IMR-90 (cell line): ENCODE data around the gene SRGN. TPM values are rescaled to one million over a fixed set of nuclear protein-coding genes. Genes with fewer than 3 reads are reported as not detected.

Experiments
- ATAC-seq: fragments of 200-7000 bp; cut with Tn5 transposase; 2 replicates; pipeline ENCODE4 v1.9.1; 2020; ENCODE audit warnings: low read depth, mild to moderate bottlenecking, moderate library complexity
- BruUV-seq: library from RNA; stranded (reverse); fragments of 400-500 nt; replicated peaks from 2 replicates; lab custom pipeline; 2021; lab: Mats Ljungman, UMichigan
- CTCF ChIA-PET: fragments of 300-600 bp; formaldehyde crosslinking; extraction: SDS; loops from one replicate; lab custom pipeline; 2021; ENCODE audit warnings: antibody characterized with exemption; lab: Yijun Ruan, JAX
- POLR2A ChIA-PET: fragments of 300-600 bp; sonication (Branson Sonifier 250); formaldehyde crosslinking; loops from one replicate; lab custom pipeline; 2022; ENCODE audit warnings: antibody characterized with exemption; ENCODE audit not compliant: unreplicated experiment; lab: Charles Lee
- DNase-seq: peaks from one replicate; pipeline ENCODE4 v3.0.0; 2013
- H2AFZ ChIP-seq: replicated peaks from 2 replicates; pipeline ENCODE3; 2013; ENCODE audit warnings: low read length, mild to moderate bottlenecking; ENCODE audit not compliant: poor library complexity
- H2AK5ac ChIP-seq: 2 replicates; pipeline ENCODE4 v1.6.1; 2013; ENCODE audit warnings: low read depth, low read length, inconsistent platforms
- H2AK9ac ChIP-seq: replicated peaks from 2 replicates; pipeline ENCODE3; 2013; ENCODE audit warnings: mild to moderate bottlenecking, low read depth, low read length, moderate library complexity; ENCODE audit not compliant: poor library complexity
- H2BK120ac ChIP-seq: 2 replicates; pipeline ENCODE4 v1.6.1; 2013; ENCODE audit warnings: low read depth, low read length, inconsistent platforms
- H2BK15ac ChIP-seq: 3 replicates; pipeline ENCODE4 v1.6.1; 2013; ENCODE audit warnings: low read depth, low read length, inconsistent platforms
- H2BK20ac ChIP-seq: 2 replicates; pipeline ENCODE4 v1.6.1; 2013; ENCODE audit warnings: low read depth, mild to moderate bottlenecking, inconsistent platforms, low read length, moderate library complexity
- H2BK5ac ChIP-seq: 2 replicates; pipeline ENCODE4 v1.6.1; 2013; ENCODE audit warnings: mild to moderate bottlenecking, low read depth, low read length, inconsistent platforms; ENCODE audit not compliant: poor library complexity, severe bottlenecking
- H3K14ac ChIP-seq: replicated peaks from 2 replicates; pipeline ENCODE4 v1.6.1; 2013; ENCODE audit warnings: low read depth, low read length, inconsistent platforms
- H3K18ac ChIP-seq: 2 replicates; pipeline ENCODE4 v1.6.1; 2013; ENCODE audit warnings: low read depth, low read length, control low read depth
- H3K23ac ChIP-seq: 2 replicates; pipeline ENCODE4 v1.6.1; 2013; ENCODE audit warnings: low read depth, low read length, inconsistent platforms
- H3K27ac ChIP-seq: 2 replicates; pipeline ENCODE4 v1.5.1; 2013; ENCODE audit warnings: mild to moderate bottlenecking, control low read depth, low read length; ENCODE audit not compliant: insufficient read depth
- H3K27me3 ChIP-seq: 2 replicates; pipeline ENCODE4 v1.6.1; 2013; ENCODE audit warnings: low read length; ENCODE audit not compliant: control insufficient read depth, insufficient read depth
- H3K36me3 ChIP-seq: 2 replicates; pipeline ENCODE4 v1.6.1; 2013; ENCODE audit warnings: low read length, mixed read lengths; ENCODE audit not compliant: control insufficient read depth, insufficient read depth
- H3K4ac ChIP-seq: 2 replicates; pipeline ENCODE4 v1.6.1; 2013; ENCODE audit warnings: low read depth, low read length, inconsistent platforms
- H3K4me1 ChIP-seq: 2 replicates; pipeline ENCODE4 v1.6.1; 2013; ENCODE audit warnings: low read length, mixed read lengths; ENCODE audit not compliant: control insufficient read depth, insufficient read depth
- H3K4me2 ChIP-seq: 2 replicates; pipeline ENCODE4 v1.6.1; 2013; ENCODE audit warnings: low read depth, mild to moderate bottlenecking, control low read depth, low read length, moderate library complexity
- H3K4me3 ChIP-seq: 2 replicates; pipeline ENCODE4 v1.5.1; 2013; ENCODE audit warnings: low read depth, mild to moderate bottlenecking, control low read depth, low read length, moderate library complexity; ENCODE audit not compliant: insufficient read depth
- H3K56ac ChIP-seq: 2 replicates; pipeline ENCODE4 v1.6.1; 2013; ENCODE audit warnings: low read length, inconsistent platforms; ENCODE audit not compliant: insufficient read depth; ENCODE audit errors: extremely low read depth
- H3K79me1 ChIP-seq, 2 experiments: 2 replicates each; pipeline ENCODE4 v1.6.1; 2013; ENCODE audit warnings: low read length in 2 of 2, inconsistent platforms in 1 of 2, low read depth in 1 of 2
- H3K9ac ChIP-seq: 2 replicates; pipeline ENCODE4 v1.6.1; 2013; ENCODE audit warnings: low read depth, low read length, control low read depth
- H3K9me1 ChIP-seq: 2 replicates; pipeline ENCODE4 v1.6.1; 2013; ENCODE audit warnings: low read length, inconsistent platforms; ENCODE audit not compliant: insufficient read depth
- H3K9me3 ChIP-seq: 2 replicates; pipeline ENCODE4 v1.6.1; 2013; ENCODE audit warnings: low read length; ENCODE audit not compliant: control insufficient read depth, insufficient read depth
- H4K20me1 ChIP-seq: 2 replicates; pipeline ENCODE4 v1.6.1; 2013; ENCODE audit warnings: low read length, inconsistent platforms; ENCODE audit not compliant: insufficient read depth
- H4K5ac ChIP-seq: 2 replicates; pipeline ENCODE4 v1.6.1; 2013; ENCODE audit warnings: mild to moderate bottlenecking, low read depth, low read length, control low read depth
- H4K8ac ChIP-seq, 2 experiments: 2 replicates each; pipeline ENCODE4 v1.6.1; 2013; ENCODE audit warnings: low read depth in 2 of 2, low read length in 2 of 2, control low read depth in 1 of 2, inconsistent platforms in 1 of 2
- H4K91ac ChIP-seq: 2 replicates; pipeline ENCODE4 v1.6.1; 2013; ENCODE audit warnings: low read depth, low read length, inconsistent platforms; ENCODE audit not compliant: insufficient read depth
- RFX5 ChIP-seq: IDR thresholded peaks from 2 replicates; pipeline ENCODE4 v1.8.0; 2012; ENCODE audit warnings: low read depth, mild to moderate bottlenecking, low read length, moderate library complexity
- WGBS, 2 experiments: methylation state at CpG; one replicate each; pipeline versions ENCODE4 v1.1.5 to v1.1.7; 2013; ENCODE audit warnings: missing lambda C conversion rate in 2 of 2; ENCODE audit not compliant: insufficient read length in 1 of 2; ENCODE audit errors: extremely low coverage in 2 of 2; 5-methylcytosine and 5-hydroxymethylcytosine counted together
- dilution Hi-C: fragments of 300-500 bp; cut with HindIII; formaldehyde crosslinking; loops from one replicate; pipeline ENCODE4 v1.14.3; 2018; ENCODE audit warnings: low sequenced_read_pairs; ENCODE audit not compliant: unreplicated experiment
- in situ Hi-C: fragments of 300-500 bp; cut with MboI; formaldehyde crosslinking; loops from 3 replicates; pipeline ENCODE4 v1.14.3; 2019; ENCODE audit warnings: low sequenced_read_pairs, inconsistent platforms, mixed read lengths
- intact Hi-C: fragments of 100-400 bp; cut with micrococcal nuclease; formaldehyde crosslinking; loops from 2 replicates; pipeline ENCODE4 v1.10.0; 2022
- polyA plus RNA-seq, 3 experiments: library from polyadenylated mRNA; depleted of rRNA; stranded (reverse); fragments of >200 nt; gene quantifications; 2 replicates each; pipeline ENCODE4 v1.2.3, GENCODE V29; 2012; ENCODE audit warnings: low replicate concordance in 1 of 3
- total RNA-seq: library from RNA; depleted of rRNA; stranded (reverse); fragments of >200 nt; gene quantifications from 2 replicates; pipeline ENCODE4 v1.2.3, GENCODE V29; 2012
- TF ChIP-seq, protein P1 (sequence below): fragments of 150-350 bp; IDR thresholded peaks from 2 replicates; pipeline ENCODE4 v1.6.1; 2017; ENCODE audit warnings: mild to moderate bottlenecking, antibody characterized with exemption, low read length, low read depth

Gene SRGN
- total and polyA plus RNA-seq, 2 of the 4 experiments (the other 2 are of a cell fraction), result 33.3 to 41.4 TPM

DNA sequence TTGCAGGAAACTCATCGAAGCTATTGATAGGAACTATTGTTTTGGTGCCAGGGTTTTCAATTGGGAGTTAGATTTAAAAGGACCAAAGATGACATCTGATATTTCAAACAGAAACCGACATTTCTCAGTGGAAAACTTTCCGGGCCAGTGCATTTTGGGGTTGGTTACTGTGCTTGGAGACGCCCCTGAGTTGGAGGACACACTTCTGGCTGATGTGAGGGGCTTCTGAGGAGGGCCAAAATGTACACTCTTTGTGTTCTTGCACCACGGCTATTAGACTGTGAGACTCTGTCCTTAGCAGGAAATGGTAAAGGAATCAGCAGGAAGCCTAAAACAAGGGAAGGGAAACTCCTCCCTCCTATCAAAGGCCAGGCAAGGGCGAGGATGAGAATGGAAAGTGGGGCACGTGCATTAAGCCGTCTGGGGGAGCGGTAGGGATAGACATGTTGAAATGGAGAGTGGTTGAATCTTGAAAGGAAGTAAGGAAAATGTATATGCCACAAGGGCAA is 1.8 kb upstream of the SRGN start:
- BruUV-seq, result no TSS peak
- no peaks in the 10 kb centered on the region for H4K20me1 ChIP-seq
- H2BK15ac ChIP-seq, result peak overlapping the region; percentile 87; the same call in 1 of the 3 replicates
- H3K27me3 ChIP-seq, result no peaks in the 10 kb centered on the region
- ATAC-seq (peak; percentile 35; the same call in 1 of the 2 replicates), DNase-seq (no peak)
- H4K91ac ChIP-seq, result peak overlapping the region; percentile 70
- H3K36me3 ChIP-seq, result no peaks in the 10 kb centered on the region
- H3K9ac ChIP-seq, result no peak overlapping the region
- H2BK20ac ChIP-seq, result no peak overlapping the region
- H3K27ac ChIP-seq, result no peak overlapping the region
- TF ChIP-seq, protein P1, sequence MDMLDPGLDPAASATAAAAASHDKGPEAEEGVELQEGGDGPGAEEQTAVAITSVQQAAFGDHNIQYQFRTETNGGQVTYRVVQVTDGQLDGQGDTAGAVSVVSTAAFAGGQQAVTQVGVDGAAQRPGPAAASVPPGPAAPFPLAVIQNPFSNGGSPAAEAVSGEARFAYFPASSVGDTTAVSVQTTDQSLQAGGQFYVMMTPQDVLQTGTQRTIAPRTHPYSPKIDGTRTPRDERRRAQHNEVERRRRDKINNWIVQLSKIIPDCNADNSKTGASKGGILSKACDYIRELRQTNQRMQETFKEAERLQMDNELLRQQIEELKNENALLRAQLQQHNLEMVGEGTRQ, result no peak
- no peak for TF ChIP-seq RFX5
- H3K14ac ChIP-seq, result peak overlapping the region; percentile 81; the same call in 1 of the 2 replicates
- H3K4me3 ChIP-seq, result no peak overlapping the region
- peak overlapping the region; percentile 20; the same call in 1 of the 2 replicates for H2AK5ac ChIP-seq
- no peaks in the 10 kb centered on the region for H3K9me3 ChIP-seq
- peak overlapping the region; percentile 76; the same call in 1 of the 2 replicates for H2BK120ac ChIP-seq
- H2AFZ ChIP-seq, result peak overlapping the region; percentile 87
- no peak overlapping the region for H3K4me2 ChIP-seq
- H3K4ac ChIP-seq, result peak overlapping the region; percentile 87
- peaks cover 7% of the 10 kb centered on the region for H3K4me1 ChIP-seq
- dilution Hi-C loops (no loop called here), intact Hi-C loops (no loop called here), in situ Hi-C loops (no loop called here)
- peak overlapping the region; percentile 92 for H4K5ac ChIP-seq
- H2BK5ac ChIP-seq, result no peak overlapping the region
- WGBS, 2 experiments, result no CpG with 5 or more reads among the region's 9 CpGs
- ChIA-PET POLR2A (no interaction called here), CTCF (no interaction called here)
- H3K23ac ChIP-seq, result peak overlapping the region; percentile 48
- peak overlapping the region; percentile 60 for H2AK9ac ChIP-seq
- H3K18ac ChIP-seq, result peak overlapping the region; percentile 24; the same call in 1 of the 2 replicates
- 0 out of 4 replicates have a peak, but pooled peaks cover 0 to 6% of the 10 kb centered on the region in 2 experiments for H3K79me1 ChIP-seq
- H4K8ac ChIP-seq, result peak overlapping the region; percentile 9 to 90; a peak in 2 of 4 replicates
- no peaks in the 10 kb centered on the region; the same call in 1 of the 2 replicates for H3K9me1 ChIP-seq
- H3K56ac ChIP-seq, result no peak overlapping the region
